Skeletal muscle satellite cell (primary cell): ENCODE measurements around the gene RMRP.

Source experiments
- H3K27me3 ChIP-seq: 2 replicates; pipeline ENCODE4 v1.7.0; 2013; ENCODE audit warnings: low read length; ENCODE audit not compliant: control insufficient read depth, insufficient read depth
- H3K36me3 ChIP-seq: 2 replicates; pipeline ENCODE4 v1.7.0; 2013; ENCODE audit warnings: mild to moderate bottlenecking, control low read depth, low read length; ENCODE audit not compliant: insufficient read depth
- H3K4me1 ChIP-seq: 2 replicates; pipeline ENCODE4 v1.7.0; 2013; ENCODE audit warnings: low read length; ENCODE audit not compliant: control insufficient read depth, insufficient read depth
- H3K4me2 ChIP-seq: 2 replicates; pipeline ENCODE4 v1.7.0; 2013; ENCODE audit warnings: mild to moderate bottlenecking, low read length
- H3K4me3 ChIP-seq: 2 replicates; pipeline ENCODE4 v1.7.0; 2013; ENCODE audit warnings: low read length
- H3K9ac ChIP-seq: 2 replicates; pipeline ENCODE4 v1.7.0; 2013; ENCODE audit warnings: mild to moderate bottlenecking, low read depth, low read length, moderate library complexity
- H3K9me3 ChIP-seq: replicated peaks from 2 replicates; pipeline ENCODE4 v1.7.0; 2013; ENCODE audit warnings: mild to moderate bottlenecking, control low read depth, low read length

The RMRP gene

DNA sequence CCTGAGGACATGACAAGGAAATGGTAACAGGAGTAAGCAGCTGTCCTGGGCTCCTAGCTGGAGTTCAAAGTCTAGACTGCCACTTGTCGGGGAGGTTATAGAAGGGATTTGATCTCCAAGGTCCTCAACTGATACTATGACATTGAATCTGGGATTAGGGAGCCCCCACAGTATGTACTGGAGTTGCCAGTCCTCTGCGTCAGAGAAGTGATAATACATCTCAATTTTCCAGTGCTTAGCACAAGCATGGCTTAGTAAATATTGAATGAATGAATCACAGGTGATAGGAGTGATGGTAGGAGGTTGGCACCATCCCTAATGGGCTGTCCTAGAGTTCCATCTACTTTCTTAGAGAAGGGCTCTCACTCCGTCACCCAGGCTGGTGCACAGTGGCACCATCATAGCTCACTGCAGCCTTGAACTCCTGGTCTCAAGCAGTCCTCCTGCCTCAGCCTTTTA is 38.2 kb upstream of the RMRP start:
- H3K27me3 ChIP-seq = no peaks in the 10 kb centered on the region
- no peak overlapping the region for H3K4me2 ChIP-seq
- peaks cover 55% of the 10 kb centered on the region for H3K36me3 ChIP-seq
- peaks cover 25% of the 10 kb centered on the region for H3K4me1 ChIP-seq
- H3K9ac ChIP-seq = no peak overlapping the region
- H3K4me3 ChIP-seq = no peak overlapping the region
- no peaks in the 10 kb centered on the region for H3K9me3 ChIP-seq

DNA sequence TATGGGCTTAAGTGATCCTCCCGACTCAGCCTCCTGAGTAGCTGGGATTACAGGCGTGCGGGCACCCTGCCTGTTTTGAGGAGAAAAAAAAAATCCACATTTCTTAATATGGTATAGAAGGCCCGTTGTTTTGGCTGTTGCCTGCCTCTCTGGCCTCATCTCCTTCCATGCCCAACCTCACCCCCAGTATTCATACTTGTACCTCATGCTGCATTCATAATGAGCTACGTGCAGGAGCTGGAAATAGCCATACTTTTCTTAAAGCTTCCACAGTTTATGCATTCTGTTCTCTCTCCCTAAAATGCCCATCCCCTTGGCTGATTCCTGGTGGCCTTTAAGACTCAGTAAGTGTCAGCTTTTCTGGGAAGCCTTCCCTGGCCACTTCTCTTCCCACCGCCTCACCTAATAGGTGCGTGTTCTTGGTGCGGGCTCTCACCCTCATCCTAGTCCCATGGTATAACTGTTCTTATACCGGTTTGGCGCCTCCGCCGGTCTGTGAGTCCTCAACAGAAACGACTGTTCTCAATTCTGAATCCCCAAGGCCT is 34.0 kb upstream of the RMRP start:
- Histone ChIP-seq H3K9ac (peak overlapping the region; percentile 93), H3K36me3 (peaks cover 38% of the 10 kb centered on the region), H3K4me2 (peak overlapping the region; percentile 97), H3K4me1 (peaks cover 37% of the 10 kb centered on the region), H3K4me3 (peak overlapping the region; percentile 86), H3K9me3 (no peaks in the 10 kb centered on the region), H3K27me3 (no peaks in the 10 kb centered on the region)

DNA sequence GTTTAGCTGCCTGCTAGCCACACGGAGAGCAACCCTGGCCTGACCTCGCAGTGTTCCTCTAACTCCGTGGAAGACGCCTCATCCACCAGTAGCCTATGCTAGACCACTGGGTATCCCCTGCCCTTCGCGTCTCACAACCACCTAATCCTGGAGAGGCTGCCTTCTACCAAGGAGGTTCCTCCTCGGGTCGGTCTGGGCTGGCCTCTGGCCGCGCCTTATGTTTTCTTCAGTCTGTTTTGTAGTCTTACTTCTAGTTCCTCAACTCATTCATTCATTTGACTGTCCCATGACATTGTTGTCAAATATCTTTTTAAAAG is 33.5 kb upstream of the RMRP start:
- Histone ChIP-seq H3K4me1 (peaks cover 40% of the 10 kb centered on the region), H3K9ac (peak overlapping the region; percentile 93), H3K9me3 (no peaks in the 10 kb centered on the region), H3K27me3 (no peaks in the 10 kb centered on the region), H3K36me3 (peaks cover 38% of the 10 kb centered on the region), H3K4me3 (peak overlapping the region; percentile 86), H3K4me2 (peak overlapping the region; percentile 97)

DNA sequence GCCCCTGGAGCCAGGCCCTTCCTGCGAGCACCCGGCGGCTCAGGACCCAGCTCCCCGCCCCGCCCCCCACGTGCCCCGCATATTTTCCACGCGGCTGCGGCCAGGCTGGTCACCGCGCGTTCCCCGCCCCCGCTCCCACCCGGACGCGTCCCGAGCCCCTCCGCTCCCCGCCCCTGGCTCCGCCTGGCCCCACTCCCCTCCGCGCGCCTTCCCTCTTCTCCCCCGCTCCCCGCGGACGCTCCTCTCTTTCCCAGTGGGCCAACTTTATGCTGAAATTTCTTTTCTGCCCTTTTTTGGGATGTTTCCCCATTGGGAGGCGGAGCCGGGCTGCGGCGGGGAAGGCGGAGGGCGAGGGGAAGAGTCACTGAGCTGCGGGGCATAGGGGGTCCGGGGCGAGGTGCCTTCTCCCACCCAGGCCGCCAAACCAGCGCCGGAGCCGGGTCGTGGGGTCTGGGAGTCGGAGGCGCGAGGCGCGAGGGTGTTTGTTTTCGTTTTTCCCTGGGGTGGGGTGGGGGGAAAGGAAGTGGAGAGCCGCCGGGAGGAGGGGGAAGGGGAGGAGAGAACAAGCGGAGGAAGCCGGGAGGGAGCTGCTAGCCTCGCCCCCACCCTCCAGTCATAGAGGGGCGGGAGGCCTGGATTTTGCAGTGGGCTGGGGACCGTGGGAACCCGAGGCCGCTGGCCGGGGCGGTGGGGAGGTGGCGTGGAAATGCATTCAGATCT is 33.0 kb upstream of the RMRP start:
- Histone ChIP-seq H3K4me3 (peak overlapping the region; percentile 86), H3K4me1 (peaks cover 41% of the 10 kb centered on the region), H3K27me3 (no peaks in the 10 kb centered on the region)

DNA sequence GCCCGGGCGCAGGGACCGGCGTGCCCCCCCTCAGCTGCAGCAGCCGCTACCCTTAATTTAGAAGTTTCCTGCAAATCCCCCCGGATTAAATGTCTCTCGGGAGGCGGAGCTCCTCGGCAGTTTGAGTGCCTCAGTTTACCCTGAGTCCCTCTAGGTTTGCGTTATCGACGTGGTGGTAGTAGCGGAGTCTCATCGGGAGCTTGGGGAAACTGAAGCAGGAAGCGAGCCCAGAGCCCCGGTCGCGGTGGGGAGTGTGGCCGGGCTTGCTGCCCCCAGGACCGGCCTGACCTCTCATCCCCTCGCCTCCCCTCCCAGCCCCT is 32.4 kb upstream of the RMRP start:
- no peaks in the 10 kb centered on the region for H3K9me3 ChIP-seq
- H3K36me3 ChIP-seq = peaks cover 40% of the 10 kb centered on the region
- H3K9ac ChIP-seq = peak overlapping the region; percentile 93
- peaks cover 44% of the 10 kb centered on the region for H3K4me1 ChIP-seq
- H3K4me3 ChIP-seq = peak overlapping the region; percentile 86
- H3K4me2 ChIP-seq = peak overlapping the region; percentile 97
- no peaks in the 10 kb centered on the region for H3K27me3 ChIP-seq

More for the DNA sequence above, 33.0 kb upstream of the RMRP start:
- Histone ChIP-seq H3K9ac (peak overlapping the region; percentile 93), H3K36me3 (peaks cover 37% of the 10 kb centered on the region), H3K4me2 (peak overlapping the region; percentile 97), H3K9me3 (no peaks in the 10 kb centered on the region)

DNA sequence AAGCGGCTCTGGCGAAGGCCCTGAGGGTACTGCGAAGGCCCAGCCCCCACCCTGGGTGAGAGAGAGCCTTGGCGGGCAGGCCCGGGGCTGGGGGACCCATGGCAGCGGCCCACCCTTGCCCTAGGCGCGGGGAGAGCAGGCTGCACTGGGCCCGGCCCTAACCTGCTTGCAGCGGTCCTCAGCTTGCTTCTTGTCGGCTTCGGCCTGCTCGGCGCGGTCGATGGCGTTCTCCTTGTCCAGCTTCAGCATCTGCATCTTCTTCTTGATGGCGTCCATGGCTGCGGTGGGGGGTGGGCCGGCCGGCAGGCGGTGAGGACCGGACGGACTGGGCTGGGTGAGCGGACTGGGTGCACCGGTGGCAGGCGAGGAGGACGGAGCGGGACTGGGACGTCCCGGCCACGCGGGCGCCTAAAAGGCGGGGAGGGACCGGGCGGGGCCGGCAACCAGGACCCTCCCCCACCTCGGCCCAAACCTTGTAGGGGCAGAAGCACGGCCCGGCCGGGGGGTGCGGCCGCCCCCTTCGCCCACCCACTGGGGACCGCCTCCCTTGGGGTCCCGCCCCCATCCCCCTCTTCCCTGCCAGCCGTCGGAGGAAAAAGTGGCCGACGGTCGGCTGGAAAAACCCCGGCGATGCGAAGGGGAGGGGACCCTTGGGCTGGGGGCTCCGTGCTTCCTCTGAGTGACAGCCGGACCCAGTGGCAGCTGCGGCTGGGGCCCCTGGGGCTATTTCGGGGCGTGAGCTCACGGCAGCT is 31.9 kb upstream of the RMRP start, which contains the start of gene TPM2:
Gene TPM2, minus strand, starts transcription at position 384 of the 752 bp plus-strand sequence. Its CDS starts 108 bp downstream, at position 276.
- Histone ChIP-seq H3K27me3 (no peaks in the 10 kb centered on the region), H3K9me3 (no peaks in the 10 kb centered on the region), H3K36me3 (peaks cover 45% of the 10 kb centered on the region), H3K9ac (peak within 1 kb of the TSS; percentile 93), H3K4me3 (peak within 1 kb of the TSS; percentile 86), H3K4me2 (peak within 1 kb of the TSS; percentile 97), H3K4me1 (peaks cover 45% of the 10 kb centered on the region)

DNA sequence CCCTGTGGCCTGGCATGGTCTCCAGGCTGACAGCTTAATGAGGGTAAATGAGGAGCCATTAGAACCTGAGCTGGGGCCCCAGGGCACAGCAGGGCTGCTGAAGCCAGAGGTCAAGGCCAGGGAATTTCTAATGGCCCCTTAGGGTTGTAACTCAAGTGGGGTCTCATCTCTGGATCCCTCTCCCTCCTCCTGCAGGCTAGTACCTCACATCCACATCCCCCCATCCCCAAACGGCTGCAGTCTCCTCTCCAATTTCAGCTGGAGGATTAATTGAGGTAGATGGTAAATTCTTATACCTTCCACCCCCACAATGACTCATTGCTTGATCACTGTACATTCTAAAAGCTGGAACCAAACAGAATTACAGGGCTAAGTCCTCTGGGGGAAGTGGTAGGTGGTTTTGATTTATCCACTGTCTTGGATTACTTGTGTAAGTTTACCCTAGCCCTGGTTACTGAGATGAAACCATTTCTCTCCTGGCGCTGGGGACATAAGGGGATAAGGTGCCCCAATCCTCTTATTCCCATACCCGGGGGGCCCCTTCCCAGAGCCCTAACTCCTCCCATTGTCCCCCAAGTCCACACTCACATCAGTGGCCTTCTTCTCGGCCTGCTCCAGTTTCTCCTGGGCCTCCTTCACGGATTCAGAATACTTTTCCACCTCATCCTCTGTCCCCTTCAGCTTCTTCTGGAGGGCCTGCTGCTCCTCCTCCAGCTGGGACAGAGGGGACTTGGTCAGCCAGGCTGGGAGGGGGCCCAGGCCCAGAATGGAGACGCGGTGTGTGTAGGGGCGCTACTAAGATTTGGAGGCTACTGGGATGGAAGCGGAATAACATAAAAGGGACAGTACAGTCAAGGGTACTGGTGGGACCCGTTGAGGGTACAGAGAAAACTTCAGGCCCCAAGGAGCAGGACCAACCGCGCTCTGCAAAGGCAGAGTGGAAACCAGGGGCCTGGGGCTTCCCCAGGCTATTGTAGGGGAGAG is 31.0 kb upstream of the RMRP start:
- peaks cover 53% of the 10 kb centered on the region for H3K4me1 ChIP-seq
- peak overlapping the region; percentile 93 for H3K9ac ChIP-seq
- peak overlapping the region; percentile 86 for H3K4me3 ChIP-seq
- no peaks in the 10 kb centered on the region for H3K27me3 ChIP-seq
- H3K36me3 ChIP-seq = peaks cover 53% of the 10 kb centered on the region
- H3K4me2 ChIP-seq = peak overlapping the region; percentile 97
- no peaks in the 10 kb centered on the region for H3K9me3 ChIP-seq

DNA sequence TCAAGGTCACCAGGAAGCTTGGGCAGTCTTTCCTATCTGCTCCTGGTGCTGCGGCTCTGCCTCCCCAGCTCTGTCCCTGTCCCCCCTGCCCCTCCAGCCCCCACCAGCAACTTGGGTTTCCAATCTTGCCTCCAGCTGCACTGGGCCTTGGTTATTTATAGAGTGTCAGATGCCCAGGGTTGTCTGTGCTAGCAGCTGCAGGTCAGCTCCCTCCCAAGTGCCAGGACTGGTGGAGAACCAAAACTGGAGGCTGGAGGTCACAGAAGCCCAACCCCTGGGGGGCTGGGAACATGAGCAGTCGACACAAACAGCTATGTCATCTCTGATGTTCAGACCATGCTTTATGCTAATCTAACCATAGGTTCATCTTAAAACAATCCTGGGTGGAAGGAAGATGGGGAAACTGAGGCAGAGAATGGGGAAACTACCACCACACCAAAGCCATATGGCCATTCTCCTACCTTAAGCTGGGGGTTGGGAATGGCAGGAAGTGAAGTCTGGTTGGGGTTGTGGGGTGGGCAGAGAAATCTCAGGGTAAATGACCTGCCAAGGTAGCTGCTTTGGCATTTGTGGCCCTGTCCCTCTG is 30.2 kb upstream of the RMRP start:
- H3K4me1 ChIP-seq = peaks cover 61% of the 10 kb centered on the region
- peak overlapping the region; percentile 93 for H3K9ac ChIP-seq
- H3K4me2 ChIP-seq = peak overlapping the region; percentile 97
- H3K4me3 ChIP-seq = peak overlapping the region; percentile 86
- H3K27me3 ChIP-seq = no peaks in the 10 kb centered on the region
- peaks cover 61% of the 10 kb centered on the region for H3K36me3 ChIP-seq
- no peaks in the 10 kb centered on the region for H3K9me3 ChIP-seq

DNA sequence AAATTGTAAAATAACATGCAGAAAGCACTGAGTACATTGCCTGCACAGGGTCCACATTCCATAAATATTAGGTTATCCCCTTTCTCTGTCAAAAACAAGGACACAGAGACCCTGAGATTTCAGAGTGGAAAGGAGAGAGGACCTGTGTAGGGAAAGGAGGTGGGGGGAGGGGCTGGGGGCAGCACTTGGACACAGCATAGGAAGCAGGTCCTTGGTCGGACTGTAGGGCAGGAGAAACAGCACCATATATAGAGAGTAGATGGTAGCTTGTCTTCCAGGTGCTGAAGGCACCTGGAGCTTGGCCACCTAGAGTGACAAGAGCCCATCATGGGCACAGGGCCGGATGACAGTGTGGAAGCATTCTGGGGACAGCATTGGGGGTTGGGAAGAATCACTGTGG is 29.5 kb upstream of the RMRP start:
- H3K9me3 ChIP-seq = no peaks in the 10 kb centered on the region
- no peaks in the 10 kb centered on the region for H3K27me3 ChIP-seq
- H3K4me3 ChIP-seq = peak overlapping the region; percentile 86
- H3K36me3 ChIP-seq = peaks cover 69% of the 10 kb centered on the region
- H3K9ac ChIP-seq = peak overlapping the region; percentile 93
- H3K4me1 ChIP-seq = peaks cover 68% of the 10 kb centered on the region
- peak overlapping the region; percentile 97 for H3K4me2 ChIP-seq

DNA sequence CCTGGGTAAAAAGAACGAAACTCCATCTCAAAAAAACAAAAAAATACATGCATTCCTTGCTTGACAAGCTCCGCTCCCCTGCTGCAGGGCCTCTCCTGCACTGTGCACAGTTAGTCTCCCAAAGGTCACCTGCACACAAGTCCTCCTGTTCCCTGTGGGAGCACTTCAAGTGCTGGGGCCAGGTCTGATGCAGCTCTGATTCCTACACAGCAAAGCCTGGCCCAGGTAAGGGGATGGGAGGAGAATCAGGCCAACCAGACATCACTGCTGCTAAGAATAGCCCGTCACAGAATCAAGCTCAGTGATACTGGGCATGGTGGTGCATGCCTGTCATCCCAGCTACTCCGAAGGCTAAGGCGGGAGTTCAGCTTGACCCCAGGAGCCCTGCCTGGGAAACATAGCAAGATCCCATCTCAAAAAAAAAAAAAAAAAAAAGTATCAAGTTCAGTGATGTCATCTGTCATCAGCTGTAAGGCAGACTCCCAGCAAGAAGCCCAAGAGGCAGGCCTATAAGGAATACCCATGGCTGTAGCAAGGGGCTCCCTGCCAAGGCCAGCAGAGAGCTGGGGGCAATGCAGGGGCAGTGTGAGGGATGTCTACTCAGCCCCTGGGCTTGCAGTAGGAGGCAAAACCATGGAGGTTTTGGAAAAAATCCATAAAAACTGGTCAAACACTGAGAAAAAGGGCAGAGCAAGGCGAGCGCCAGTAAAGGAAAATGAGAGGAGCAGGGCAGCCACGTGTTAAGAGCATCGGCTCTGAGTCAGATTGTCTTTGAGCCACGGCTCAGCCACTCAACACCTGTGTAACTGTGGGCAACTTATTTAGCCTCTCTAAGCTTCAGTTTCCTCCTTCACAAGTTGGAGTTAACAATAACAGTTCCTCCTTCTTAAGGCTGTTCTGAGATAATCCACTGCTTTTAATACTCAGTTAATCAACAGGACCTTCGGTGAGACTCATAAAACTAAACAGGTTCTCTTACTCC is 28.7 kb upstream of the RMRP start:
- Histone ChIP-seq H3K4me3 (peak overlapping the region; percentile 86), H3K36me3 (peaks cover 75% of the 10 kb centered on the region), H3K9ac (peak overlapping the region; percentile 93)

More for the DNA sequence above, 28.7 kb upstream of the RMRP start:
- Histone ChIP-seq H3K4me1 (peaks cover 71% of the 10 kb centered on the region), H3K4me2 (peak overlapping the region; percentile 97), H3K9me3 (no peaks in the 10 kb centered on the region), H3K27me3 (no peaks in the 10 kb centered on the region)
